ENCODE data around the gene TCHP.

- TF ChIP-seq CTCF (IDR thresholded peaks at IDR 0.05) (no peak), POLR2A (IDR thresholded peaks at IDR 0.05) (no peak)
Measured at GRCh38 chr12:109919456-109919855, 19.4 kb downstream of the TCHP start.

Data from sigmoid colon (tissue), 3 donors.